ENCODE data around the gene RXFP4.
"Not testable (repeated sequence)": the region's sequence is repeated elsewhere in the genome, so short reads cannot be mapped to it uniquely, and the experiment has no call there.

- TF ChIP-seq TCF7 (CRISPR knock-in tag; IDR thresholded peaks at IDR 0.05; ENCODE audit: low read depth); ZNF232 (CRISPR knock-in tag; IDR thresholded peaks at IDR 0.05): not testable (repeated sequence)
Measured at GRCh38 chr1:155896476-155896875, 45.0 kb upstream of the RXFP4 start.

Data from WTC11 (cell line).